Loucy (cell line): ENCODE measurements around the gene GNA15.

ENCODE experiments used
- CTCF ChIP-seq: fragments of 200-600 bp; sonication (generic); conservative IDR thresholded peaks from 2 replicates; pipeline ENCODE4 v1.5.1; 2014; ENCODE audit warnings: mild to moderate bottlenecking, antibody characterized with exemption, low read length
- EZH2phosphoT487 ChIP-seq: fragments of 200-600 bp; IDR thresholded peaks from 2 replicates; pipeline ENCODE4 v1.6.1; 2018; ENCODE audit warnings: antibody characterized with exemption, mild to moderate bottlenecking, moderate library complexity, borderline replicate concordance

- TF ChIP-seq CTCF, result no peak
- TF ChIP-seq EZH2phosphoT487, result no peak
These were observed 21.0 kb upstream of the GNA15 start for GRCh38 chr19:3114811-3115210.
